ENCODE measurements around the gene SRRM5.
"Not testable (repeated sequence)": the region's sequence is repeated elsewhere in the genome, so short reads cannot be mapped to it uniquely, and the experiment has no call there.

SRRM5 gene

DNA sequence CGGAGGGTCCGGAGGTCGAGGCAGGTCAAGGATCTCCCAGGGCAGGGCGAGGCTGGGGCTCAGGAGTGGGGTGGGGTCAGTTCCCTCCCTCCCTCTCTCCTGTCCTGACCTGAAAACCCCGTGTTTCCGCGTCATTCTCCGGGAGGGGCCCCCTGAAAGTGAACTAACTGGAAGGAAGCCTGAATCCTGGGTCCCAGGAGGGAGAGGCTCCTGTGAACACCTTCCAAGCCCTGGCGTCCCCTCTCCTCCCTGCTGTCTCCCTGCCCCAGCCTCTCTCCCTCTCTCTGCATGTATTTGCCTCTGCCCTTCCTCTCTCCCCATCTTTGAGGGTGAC is 28.5 kb downstream of the SRRM5 start:
- no peak for DNase-seq

DNA sequence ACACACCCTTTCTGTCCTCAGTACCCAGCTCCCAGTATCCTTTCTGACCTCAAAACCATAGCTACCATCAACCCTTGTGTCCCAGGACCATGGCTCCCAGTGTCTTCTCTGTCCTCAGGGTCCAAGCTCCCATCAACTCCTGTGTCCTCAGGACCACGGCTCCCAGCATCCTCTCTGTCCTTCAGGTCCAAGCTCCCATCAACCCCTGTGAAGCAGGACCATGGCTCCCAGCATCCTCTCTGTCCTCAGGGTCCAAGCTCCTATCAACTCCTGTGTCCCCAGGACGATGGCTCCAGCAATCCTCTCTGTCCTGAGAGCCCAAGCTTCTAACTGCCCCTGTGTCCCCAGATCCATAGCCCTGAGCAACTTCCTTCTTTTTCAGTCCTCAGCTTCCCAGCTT is 29.4 kb downstream of the SRRM5 start:
- no peak for DNase-seq

DNA sequence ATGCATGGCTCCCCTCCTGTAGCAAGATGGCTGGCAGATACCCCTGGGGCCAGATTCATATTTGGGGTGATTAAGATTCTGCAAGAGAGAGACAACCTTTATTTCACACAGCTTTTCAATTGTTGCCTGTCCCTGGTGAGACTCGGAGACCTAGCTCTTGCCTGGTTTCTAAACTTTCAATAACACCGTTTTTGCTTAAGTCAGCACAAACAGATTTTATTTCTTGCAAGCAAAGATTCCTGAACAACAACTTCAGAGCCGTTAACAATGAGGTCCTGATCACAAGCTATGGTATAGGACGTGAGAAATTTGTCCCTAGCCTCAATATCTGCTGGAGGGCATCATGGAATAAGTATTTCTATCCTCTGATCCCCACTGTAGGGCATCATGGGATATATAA is 30.6 kb downstream of the SRRM5 start:
- DNase-seq, result no peak

GRCh38 chr19:43643326-43643725 is 31.4 kb downstream of the SRRM5 start:
- DNase-seq, result no peak

DNA sequence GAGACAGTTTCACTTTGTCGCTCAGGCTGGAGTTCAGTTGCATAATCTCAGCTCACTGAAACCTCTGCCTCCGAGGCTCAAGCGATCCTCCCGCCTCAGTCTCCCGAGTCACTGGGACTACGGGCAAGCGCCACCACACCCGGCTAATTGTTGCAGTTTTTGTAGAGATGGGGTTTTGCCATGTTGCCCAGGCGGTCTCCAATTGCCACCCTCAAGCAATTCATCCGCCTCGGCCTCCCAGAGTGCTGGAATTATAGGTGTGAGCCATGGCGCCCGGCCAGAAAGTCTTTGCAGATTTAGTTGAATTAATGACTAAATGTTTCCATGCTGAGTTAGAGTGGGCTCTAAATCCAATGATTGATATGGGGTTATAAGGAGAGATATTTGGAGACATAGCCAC is 32.3 kb downstream of the SRRM5 start:
- no peak for DNase-seq

DNA sequence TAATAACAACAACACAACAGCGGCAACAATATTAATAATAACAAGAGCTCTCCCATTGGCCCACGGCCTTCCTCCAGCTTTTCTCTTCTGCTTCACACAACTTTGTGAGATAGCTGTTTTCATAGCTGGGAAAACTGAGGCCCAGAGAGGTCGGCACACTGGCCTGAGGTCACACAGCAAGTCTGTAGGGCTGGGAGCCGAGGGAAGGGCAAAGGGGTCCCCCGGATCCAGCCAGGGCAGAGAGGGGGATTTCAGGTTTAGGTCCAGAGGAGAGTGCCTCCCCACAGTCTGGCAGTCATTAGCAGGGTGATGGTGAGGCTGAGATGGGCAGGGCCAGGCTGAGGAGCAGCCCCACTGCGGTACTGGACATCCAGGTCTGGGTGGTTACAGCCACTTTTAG is 36.7 kb downstream of the SRRM5 start:
- no peak for DNase-seq

- no peak for DNase-seq
Measured at GRCh38 chr19:43649514-43649913, 37.6 kb downstream of the SRRM5 start.

- not testable (repeated sequence) for DNase-seq
Measured at GRCh38 chr19:43650276-43650675, 38.4 kb downstream of the SRRM5 start.

DNA sequence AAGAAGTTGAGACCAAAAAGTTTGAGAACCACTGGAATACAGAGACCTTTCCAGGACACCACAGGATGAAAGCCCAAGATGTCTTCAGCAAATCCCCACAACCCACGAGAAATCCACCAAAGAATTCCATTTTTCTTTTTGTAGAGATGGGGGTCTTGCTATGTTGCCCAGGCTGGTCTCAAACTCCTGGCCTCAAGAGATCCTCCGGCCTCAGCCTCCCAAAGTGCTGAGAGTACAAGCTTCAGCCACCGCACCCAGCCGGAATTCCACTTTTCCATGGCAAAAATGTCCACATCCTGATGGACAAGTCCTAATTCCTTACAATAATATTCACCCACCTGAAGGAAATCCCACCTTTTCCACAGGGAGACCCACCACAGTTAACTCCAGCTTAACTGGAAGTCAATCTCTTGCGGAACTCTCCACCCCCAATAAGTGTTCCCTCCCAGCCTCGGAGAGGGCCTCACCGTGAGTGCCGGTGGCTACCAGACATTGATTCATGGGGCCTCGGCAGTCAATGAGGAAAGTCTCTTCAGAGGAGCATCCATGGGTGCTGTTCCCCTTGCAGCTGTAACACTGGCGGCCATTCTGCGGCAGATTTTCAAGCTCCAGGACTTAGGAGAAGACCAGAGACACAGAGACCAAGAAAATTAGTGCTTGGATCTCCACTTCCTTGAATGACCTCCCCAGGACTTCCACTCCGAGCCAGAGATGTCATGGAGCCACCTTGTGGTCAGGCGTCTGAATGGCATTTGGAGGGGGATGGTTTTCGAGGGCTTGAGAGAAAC is 40.1 kb downstream of the SRRM5 start:
- DNase-seq, result peak; percentile 56

DNA sequence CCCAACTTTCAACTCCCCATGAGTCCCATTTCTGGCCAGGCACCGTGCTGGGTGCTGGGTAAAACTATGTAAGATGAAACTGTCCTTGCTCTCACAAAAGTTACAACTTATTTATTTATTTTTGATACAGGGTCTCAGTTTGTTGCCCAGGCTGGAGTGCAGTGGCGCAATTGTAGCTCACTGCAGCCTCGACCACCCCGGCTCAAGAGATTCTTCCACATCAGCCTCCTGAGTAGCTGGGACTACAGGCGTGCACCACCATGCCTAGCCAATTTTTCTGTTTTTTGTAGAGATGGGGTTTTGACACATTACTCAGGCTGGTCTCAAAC is 40.6 kb downstream of the SRRM5 start:
- no peak for DNase-seq

DNA sequence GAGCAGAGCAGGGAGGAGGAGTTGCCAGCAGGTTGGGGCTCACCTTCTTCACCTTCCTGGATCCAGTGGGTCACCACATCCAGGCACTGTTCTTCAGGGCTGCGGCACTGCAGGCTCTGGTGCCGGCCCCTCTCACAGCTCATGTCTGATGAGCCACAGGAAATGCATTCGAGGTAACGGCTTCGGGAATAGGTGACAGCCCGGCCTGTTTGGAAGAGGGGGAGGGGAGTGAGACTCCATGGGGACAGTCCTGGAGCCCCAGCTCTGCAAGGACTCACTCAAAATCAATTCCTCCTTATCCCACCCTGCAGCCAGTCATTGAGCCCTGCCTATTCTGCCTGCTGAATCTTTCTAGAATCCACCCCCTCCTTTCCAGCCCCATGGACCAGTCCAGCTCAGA is 44.5 kb downstream of the SRRM5 start:
- DNase-seq, result no peak

GRCh38 chr19:43658001-43658400 is 46.1 kb downstream of the SRRM5 start:
- DNase-seq, result no peak

- no peak for DNase-seq
Measured at GRCh38 chr19:43658494-43658893, 46.6 kb downstream of the SRRM5 start.

DNA sequence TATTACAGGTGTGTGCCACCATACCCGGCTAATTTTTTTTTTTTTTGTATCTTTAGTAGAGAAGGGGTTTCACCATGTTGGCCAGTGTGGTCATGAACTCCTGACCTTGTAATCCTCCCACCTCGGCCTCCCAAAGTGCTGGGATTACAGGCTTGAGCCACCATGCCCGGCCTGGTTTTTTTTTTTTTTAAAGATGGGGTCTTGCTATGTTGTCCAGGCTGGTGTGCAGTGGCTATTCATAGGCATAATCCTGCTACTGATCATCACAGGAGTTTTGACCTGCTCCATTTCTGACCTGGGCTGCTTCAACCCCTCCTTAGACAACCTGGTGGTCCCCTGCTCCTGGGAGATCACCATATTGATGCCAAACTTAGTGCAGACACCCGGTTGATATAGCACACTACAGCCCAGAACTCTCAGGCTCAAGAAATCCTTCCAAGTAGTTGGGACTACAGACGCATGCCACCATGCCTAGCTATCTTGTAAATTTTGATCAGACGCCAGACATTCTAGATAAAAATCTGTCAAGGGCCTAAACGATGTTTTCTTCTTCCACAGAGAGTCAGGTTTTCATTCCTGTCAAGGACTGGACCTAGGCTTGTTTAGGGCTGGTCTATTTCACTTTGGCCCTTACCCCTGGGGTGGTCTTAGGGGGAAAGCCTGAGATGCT is 48.5 kb downstream of the SRRM5 start:
- DNase-seq, result no peak

DNA sequence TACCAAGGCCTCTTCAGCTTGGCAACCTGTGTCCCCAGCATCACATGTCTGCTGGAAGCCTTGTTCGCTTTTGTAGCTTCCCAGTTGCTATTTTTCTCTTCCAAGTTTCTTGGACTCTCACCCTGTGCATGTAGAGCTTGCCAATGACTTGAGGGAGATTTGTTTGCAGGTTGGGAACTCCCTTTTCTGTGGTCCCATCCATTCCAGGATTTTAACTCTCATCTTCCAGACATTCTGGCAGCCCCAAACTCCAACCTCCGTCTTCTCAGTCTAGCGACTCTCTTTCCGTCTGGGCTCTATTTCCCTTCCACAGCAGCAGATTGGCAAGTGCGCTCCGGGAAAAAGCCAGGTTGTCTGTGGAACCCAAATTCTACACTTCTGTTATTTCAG is 49.1 kb downstream of the SRRM5 start:
- no peak for DNase-seq

DNA sequence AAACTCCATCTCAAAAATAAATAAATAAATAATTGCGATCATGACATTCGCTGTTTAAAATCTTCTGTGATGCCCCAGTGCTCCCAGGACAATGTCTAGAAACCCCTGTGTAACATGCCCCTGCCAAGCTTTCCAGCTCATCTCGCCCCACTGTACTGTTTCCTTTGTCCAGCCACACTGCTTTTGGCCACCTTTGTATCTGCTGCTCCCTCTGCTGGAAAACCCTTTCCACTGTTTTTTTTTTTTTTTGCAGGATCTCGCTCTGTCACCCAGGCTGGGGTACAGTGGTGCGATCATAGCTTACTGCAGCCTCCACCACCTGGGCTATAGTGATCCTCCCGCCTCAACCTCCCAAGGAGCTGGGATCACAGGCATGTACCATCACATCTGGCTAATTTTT is 50.6 kb downstream of the SRRM5 start:
- DNase-seq, result peak; percentile 11

GRCh38 chr19:43664018-43664417 is 52.1 kb downstream of the SRRM5 start:
- DNase-seq, result no peak

All from fibroblast of skin of right biceps (primary cell).